ENCODE results near the gene MGMT. TPM values are rescaled to one million over a fixed set of nuclear protein-coding genes. Genes with fewer than 3 reads are reported as not detected.

MGMT gene
- polyA plus RNA-seq, 1 donor from 2014 or later: 0.94 TPM

- Histone ChIP-seq H2AFZ (ENCODE audit: low read depth, low read length) (no peak overlapping the region), H3F3A (ENCODE audit: insufficient read depth, low read length, poor library complexity, severe bottlenecking) (no peaks in the 10 kb centered on the region), H3K36me3 (ENCODE audit: insufficient read depth, low read length) (no peaks in the 10 kb centered on the region), H3K9me2 (ENCODE audit: insufficient read depth, low read length) (no peaks in the 10 kb centered on the region), H4K20me1 (ENCODE audit: insufficient read depth) (no peaks in the 10 kb centered on the region), H3K4me3 (ENCODE audit: low read length) (no peak overlapping the region), H3K4me2 (ENCODE audit: low read length) (no peak overlapping the region), H3K27ac (ENCODE audit: low read length) (no peak overlapping the region), H3K79me2 (replicated peaks; ENCODE audit: insufficient read depth, low read length) (no peaks in the 10 kb centered on the region), H3K27me3 (ENCODE audit: insufficient read depth, low read depth, low read length) (no peaks in the 10 kb centered on the region), H3K9ac (ENCODE audit: low read length) (no peak overlapping the region), H3K9me3 (ENCODE audit: low read length) (no peaks in the 10 kb centered on the region)
- TF ChIP-seq MXI1 (conservative IDR thresholded peaks at IDR 0.05; ENCODE audit: poor library complexity, severe bottlenecking) (no peak), TAF1 (IDR thresholded peaks at IDR 0.05; ENCODE audit: low read depth) (no peak), RAD21 (conservative IDR thresholded peaks at IDR 0.05) (no peak), POLR2AphosphoS5 (IDR thresholded peaks at IDR 0.05) (no peak), SMC3 (conservative IDR thresholded peaks at IDR 0.05; ENCODE audit: poor library complexity) (no peak), EZH2 (IDR thresholded peaks at IDR 0.05; ENCODE audit: borderline replicate concordance, insufficient read depth, low read length, poor library complexity, severe bottlenecking) (no peak), CTCF (IDR thresholded peaks at IDR 0.05; ENCODE audit: poor library complexity, severe bottlenecking) (no peak), EP300 (conservative IDR thresholded peaks at IDR 0.05; ENCODE audit: poor library complexity, severe bottlenecking) (no peak)
- TF ChIP-seq, protein P1, sequence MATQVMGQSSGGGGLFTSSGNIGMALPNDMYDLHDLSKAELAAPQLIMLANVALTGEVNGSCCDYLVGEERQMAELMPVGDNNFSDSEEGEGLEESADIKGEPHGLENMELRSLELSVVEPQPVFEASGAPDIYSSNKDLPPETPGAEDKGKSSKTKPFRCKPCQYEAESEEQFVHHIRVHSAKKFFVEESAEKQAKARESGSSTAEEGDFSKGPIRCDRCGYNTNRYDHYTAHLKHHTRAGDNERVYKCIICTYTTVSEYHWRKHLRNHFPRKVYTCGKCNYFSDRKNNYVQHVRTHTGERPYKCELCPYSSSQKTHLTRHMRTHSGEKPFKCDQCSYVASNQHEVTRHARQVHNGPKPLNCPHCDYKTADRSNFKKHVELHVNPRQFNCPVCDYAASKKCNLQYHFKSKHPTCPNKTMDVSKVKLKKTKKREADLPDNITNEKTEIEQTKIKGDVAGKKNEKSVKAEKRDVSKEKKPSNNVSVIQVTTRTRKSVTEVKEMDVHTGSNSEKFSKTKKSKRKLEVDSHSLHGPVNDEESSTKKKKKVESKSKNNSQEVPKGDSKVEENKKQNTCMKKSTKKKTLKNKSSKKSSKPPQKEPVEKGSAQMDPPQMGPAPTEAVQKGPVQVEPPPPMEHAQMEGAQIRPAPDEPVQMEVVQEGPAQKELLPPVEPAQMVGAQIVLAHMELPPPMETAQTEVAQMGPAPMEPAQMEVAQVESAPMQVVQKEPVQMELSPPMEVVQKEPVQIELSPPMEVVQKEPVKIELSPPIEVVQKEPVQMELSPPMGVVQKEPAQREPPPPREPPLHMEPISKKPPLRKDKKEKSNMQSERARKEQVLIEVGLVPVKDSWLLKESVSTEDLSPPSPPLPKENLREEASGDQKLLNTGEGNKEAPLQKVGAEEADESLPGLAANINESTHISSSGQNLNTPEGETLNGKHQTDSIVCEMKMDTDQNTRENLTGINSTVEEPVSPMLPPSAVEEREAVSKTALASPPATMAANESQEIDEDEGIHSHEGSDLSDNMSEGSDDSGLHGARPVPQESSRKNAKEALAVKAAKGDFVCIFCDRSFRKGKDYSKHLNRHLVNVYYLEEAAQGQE (IDR thresholded peaks at IDR 0.05; ENCODE audit: borderline replicate concordance): no peak
These were observed 188.1 kb downstream of the MGMT start for GRCh38 chr10:129655007-129655678.

DNA sequence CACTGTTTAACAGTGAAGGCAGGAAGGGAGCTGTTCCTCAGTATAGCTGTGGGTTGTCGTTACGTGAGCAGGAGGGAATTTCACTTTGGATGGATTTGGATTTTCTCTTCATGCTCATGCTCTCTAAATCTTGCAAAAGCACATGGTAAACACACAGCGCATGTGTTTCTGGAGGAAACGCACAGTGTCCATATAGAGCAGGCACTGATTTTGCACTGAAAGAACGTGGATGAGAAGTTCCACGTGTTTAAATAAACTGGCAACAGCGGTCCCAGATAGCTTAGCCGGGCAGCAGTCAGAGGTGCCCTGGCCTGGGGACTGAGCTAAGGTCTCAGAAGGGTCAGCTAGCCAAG lies 188.6 kb downstream of the MGMT start:
- Histone ChIP-seq H2AFZ (ENCODE audit: low read depth, low read length) (no peak overlapping the region), H3K9ac (ENCODE audit: low read length) (no peak overlapping the region), H3K27me3 (ENCODE audit: insufficient read depth, low read depth, low read length) (no peaks in the 10 kb centered on the region), H3K79me2 (replicated peaks; ENCODE audit: insufficient read depth, low read length) (no peaks in the 10 kb centered on the region), H3K9me3 (ENCODE audit: low read length) (no peaks in the 10 kb centered on the region), H3K9me2 (ENCODE audit: insufficient read depth, low read length) (no peaks in the 10 kb centered on the region), H3F3A (ENCODE audit: insufficient read depth, low read length, poor library complexity, severe bottlenecking) (no peaks in the 10 kb centered on the region), H4K20me1 (ENCODE audit: insufficient read depth) (no peaks in the 10 kb centered on the region), H3K4me2 (ENCODE audit: low read length) (no peak overlapping the region), H3K36me3 (ENCODE audit: insufficient read depth, low read length) (no peaks in the 10 kb centered on the region), H3K27ac (ENCODE audit: low read length) (no peak overlapping the region), H3K4me3 (ENCODE audit: low read length) (no peak overlapping the region)
- TF ChIP-seq EP300 (conservative IDR thresholded peaks at IDR 0.05; ENCODE audit: poor library complexity, severe bottlenecking) (no peak), EZH2 (IDR thresholded peaks at IDR 0.05; ENCODE audit: borderline replicate concordance, insufficient read depth, low read length, poor library complexity, severe bottlenecking) (no peak), MXI1 (conservative IDR thresholded peaks at IDR 0.05; ENCODE audit: poor library complexity, severe bottlenecking) (no peak), SMC3 (conservative IDR thresholded peaks at IDR 0.05; ENCODE audit: poor library complexity) (no peak), CTCF (IDR thresholded peaks at IDR 0.05; ENCODE audit: poor library complexity, severe bottlenecking) (no peak)

Measured in neural cell (in vitro differentiated cells).